Endometrium (tissue), 2 donors: ENCODE results near the gene RALGPS2.
"Not testable (repeated sequence)": the region's sequence is repeated elsewhere in the genome, so short reads cannot be mapped to it uniquely, and the experiment has no call there.

Experiments
- FAIRE-seq: peaks from 2 replicates; lab custom pipeline; 2012; peaks lifted over from hg19 to GRCh38; lab: Jason Lieb, UNC
- donor health status: control.
- donor health status: control.

The RALGPS2 gene

GRCh38 chr1:178724376-178724727 lies 692 bp upstream of the RALGPS2 start:
- no peak for FAIRE-seq

GRCh38 chr1:178725466-178726086 lies 532 bp downstream of the RALGPS2 start:
- FAIRE-seq, result no peak

- peak; percentile 66 for FAIRE-seq
Measured at GRCh38 chr1:178726087-178726517, 1.1 kb downstream of the RALGPS2 start.

- FAIRE-seq, result no peak
Measured at GRCh38 chr1:178726545-178726944, 1.5 kb downstream of the RALGPS2 start.

- no peak for FAIRE-seq
Measured at GRCh38 chr1:178727014-178727895, 2.2 kb downstream of the RALGPS2 start.

GRCh38 chr1:178733972-178734371 lies 8.9 kb downstream of the RALGPS2 start:
- FAIRE-seq, result no peak

- no peak for FAIRE-seq
Measured at GRCh38 chr1:178738780-178739179, 13.7 kb downstream of the RALGPS2 start.

- FAIRE-seq, result no peak
Measured at GRCh38 chr1:178739285-178740045, 14.4 kb downstream of the RALGPS2 start.

GRCh38 chr1:178740491-178740890 lies 15.4 kb downstream of the RALGPS2 start:
- FAIRE-seq, result no peak

GRCh38 chr1:178740924-178741323 lies 15.9 kb downstream of the RALGPS2 start:
- FAIRE-seq, result no peak

GRCh38 chr1:178743801-178744200 lies 18.8 kb downstream of the RALGPS2 start:
- FAIRE-seq, result no peak

GRCh38 chr1:178745260-178745659 lies 20.2 kb downstream of the RALGPS2 start:
- FAIRE-seq, result no peak

- FAIRE-seq, result no peak
Measured at GRCh38 chr1:178746345-178746744, 21.3 kb downstream of the RALGPS2 start.

- FAIRE-seq, result not testable (repeated sequence)
Measured at GRCh38 chr1:178747361-178747760, 22.3 kb downstream of the RALGPS2 start.

- no peak for FAIRE-seq
Measured at GRCh38 chr1:178749581-178750166, 24.6 kb downstream of the RALGPS2 start.

GRCh38 chr1:178751046-178751445 lies 26.0 kb downstream of the RALGPS2 start:
- no peak for FAIRE-seq

GRCh38 chr1:178752891-178753290 lies 27.8 kb downstream of the RALGPS2 start:
- FAIRE-seq, result no peak

GRCh38 chr1:178754655-178755256 lies 29.7 kb downstream of the RALGPS2 start:
- not testable (repeated sequence) for FAIRE-seq

GRCh38 chr1:178768423-178768822 lies 43.4 kb downstream of the RALGPS2 start:
- no peak for FAIRE-seq

GRCh38 chr1:178772952-178773351 lies 47.9 kb downstream of the RALGPS2 start:
- no peak for FAIRE-seq

- peak; percentile 96 for FAIRE-seq
Measured at GRCh38 chr1:178774263-178774662, 49.2 kb downstream of the RALGPS2 start.

- FAIRE-seq, result no peak
Measured at GRCh38 chr1:178776553-178776952, 51.5 kb downstream of the RALGPS2 start.
